NCI-H446 (cell line): ENCODE measurements around the gene ADAM17.
"Not testable (repeated sequence)": the region's sequence is repeated elsewhere in the genome, so short reads cannot be mapped to it uniquely, and the experiment has no call there.

ENCODE experiments used
- DNase-seq, 2 experiments: peaks; one replicate each; lab custom pipeline; 2025; lab: John Stamatoyannopoulos, UW

Gene ADAM17

DNA sequence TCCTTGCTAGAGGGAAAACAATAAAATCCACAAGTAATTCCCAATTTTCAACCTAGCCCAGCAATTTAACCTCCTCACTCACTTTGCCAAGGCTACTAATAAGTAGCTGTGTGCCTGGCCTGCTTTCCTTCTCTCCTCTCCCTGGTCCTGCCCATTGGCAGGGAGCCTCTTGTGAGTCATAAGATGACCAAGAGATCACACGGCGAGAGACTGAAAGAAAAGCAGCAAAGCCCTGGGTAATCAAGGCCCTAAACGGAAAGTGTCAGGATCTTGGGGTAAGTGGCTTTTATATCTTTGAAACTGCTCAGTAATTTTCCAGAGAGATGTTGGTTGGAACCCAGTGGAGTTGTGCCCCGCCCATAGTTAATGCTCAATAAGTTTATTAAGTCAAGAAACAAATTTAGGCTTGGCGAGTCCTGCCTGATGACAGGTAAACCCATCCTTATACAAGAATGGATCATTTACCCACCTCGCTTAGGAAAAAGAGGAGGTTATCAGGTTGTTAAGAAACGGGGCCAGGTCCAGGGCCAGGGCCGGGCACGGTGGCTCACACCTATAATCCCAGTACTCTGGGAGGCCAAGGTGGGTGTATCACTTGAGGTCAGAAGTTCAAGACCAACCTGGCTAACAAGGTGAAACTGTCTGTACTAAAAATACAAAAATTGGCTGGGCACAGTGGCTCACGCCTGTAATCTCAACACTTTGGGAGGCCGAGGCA is 10.0 kb upstream of the ADAM17 start:
- DNase-seq, result peak in 1 of 2 experiments; percentile 51

DNA sequence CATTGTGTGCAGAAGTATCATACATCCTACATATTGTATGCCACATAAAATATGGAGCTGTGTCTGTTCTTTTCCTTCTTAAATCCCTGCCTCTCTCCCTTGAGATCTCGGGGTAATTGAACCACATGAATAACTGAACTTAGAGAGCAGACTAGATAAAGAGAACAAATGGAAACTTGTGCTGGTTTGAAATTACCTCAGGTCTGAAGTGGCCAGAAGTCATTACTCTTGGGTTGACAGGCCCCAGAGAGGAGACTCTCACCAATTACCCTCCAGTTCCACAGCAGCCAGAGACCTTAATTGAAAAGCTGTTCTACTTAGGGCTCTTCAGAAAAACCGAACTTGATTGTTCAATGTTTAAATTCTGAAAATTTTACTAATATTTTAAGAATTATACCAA is 5.0 kb upstream of the ADAM17 start:
- DNase-seq, result peak in 1 of 2 experiments; percentile 7

DNA sequence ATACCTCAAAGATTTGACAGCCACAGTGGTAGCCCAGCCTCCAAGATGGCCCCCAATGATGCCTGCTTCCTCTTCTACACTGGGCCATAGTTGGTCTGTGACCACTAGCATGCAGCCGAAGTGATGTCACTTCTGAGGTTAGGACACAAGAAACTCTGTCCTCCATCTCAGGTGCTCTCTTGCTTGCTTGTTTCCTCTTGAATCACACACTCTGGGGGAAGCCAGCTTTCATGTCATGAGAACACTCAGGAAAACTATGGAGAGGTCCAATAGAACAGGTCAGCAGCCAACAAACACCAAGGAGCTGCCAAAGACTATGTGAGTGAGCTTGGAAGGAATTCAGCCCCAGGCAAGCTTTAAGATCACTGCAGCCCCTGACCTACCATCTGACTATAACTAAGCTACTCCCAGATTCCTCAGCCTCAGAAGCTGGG is 3.3 kb upstream of the ADAM17 start:
- DNase-seq, result peak in 1 of 2 experiments; percentile 46

DNA sequence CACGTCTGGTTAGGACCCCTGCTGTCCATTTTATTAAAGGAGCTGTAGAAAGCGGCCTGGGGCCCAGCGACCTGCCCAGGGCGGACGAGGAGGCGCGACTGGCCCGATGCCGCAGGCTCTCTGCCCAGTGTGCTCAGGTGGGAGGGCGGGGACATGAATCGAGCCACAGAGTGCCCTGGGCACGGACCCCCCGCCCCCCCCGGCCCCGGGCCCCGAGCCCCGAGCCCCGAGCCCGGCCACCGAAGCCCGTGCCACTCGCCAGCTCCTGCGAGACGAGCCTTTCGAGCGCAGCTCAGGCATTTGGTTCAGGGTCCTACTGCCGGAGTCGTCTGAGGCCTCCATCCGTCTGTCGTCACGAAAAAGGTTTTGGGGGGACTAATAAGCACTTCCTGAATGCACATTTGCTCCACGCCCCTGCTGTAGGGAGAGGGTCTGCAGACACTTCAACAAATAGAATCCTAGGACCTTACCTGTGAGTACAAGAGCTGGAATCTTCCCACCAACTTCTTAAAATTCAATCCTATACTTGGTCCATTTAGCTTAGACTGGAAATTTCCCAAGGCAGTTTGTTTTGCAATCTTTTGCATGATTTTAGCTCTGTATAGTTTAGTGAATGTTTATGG is 602 bp upstream of the ADAM17 start:
- peak in 1 of 2 experiments; percentile 64 for DNase-seq

DNA sequence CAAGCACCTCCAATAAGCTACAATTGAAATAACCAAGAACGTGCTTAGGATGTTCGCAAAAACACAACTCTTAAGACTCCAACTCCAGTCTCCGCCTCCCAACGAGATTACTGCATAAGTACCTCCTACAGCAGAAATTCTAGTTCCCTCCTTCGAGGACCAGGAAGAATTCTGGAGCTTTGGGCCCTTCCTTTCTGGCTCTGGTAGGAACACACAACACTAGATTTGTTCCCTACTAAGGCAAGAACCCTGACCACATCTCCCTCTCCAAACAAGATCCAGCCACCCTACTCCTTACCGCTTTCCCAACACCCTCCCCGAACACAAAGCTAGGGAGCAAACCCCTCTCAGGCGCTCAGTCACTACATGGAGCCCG is 721 bp downstream of the ADAM17 start:
- peak in 1 of 2 experiments; percentile 39 for DNase-seq

DNA sequence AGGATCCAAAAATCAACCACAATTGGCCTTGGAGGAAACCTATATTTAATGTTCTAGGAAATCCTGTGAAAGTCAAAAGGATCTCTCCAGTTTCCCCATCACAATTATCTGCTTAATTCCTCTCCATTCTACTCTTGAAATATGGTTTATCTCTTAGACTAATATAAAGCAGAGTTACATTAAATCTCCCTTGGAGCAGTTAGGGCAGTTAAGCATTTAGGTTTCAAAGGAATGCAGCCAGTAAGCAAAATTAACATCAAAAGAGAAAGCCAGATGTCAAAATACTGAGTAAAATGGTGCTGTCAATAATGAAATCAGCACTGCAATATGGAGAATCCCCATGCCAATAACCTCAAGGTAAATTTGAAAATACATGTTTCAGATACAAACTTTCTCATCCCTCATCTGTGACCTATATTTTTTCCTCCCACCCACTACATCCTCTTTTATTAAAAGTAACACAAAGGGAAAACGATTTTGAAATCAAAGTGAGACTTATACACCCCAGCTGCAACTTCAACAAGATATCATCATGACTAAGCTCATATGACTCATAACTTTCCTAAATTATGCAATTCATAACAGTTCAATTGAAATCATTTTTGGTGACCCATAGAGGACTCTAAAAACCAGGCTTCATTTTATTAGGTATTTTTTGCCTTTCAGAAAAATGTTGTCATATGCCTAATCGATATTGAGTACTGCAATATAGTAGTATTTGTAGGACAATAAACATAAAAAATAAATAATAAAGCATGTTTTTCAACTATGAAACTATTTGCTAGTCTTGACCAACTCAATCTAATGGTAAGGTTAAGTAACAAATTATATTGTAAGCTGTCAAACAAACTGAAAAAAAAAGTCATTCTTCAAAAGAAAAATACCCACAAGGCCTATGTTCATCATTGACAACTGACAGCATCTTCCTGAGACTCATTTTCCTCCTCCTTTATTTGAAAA is 3.1 kb downstream of the ADAM17 start:
- DNase-seq, result no peak

DNA sequence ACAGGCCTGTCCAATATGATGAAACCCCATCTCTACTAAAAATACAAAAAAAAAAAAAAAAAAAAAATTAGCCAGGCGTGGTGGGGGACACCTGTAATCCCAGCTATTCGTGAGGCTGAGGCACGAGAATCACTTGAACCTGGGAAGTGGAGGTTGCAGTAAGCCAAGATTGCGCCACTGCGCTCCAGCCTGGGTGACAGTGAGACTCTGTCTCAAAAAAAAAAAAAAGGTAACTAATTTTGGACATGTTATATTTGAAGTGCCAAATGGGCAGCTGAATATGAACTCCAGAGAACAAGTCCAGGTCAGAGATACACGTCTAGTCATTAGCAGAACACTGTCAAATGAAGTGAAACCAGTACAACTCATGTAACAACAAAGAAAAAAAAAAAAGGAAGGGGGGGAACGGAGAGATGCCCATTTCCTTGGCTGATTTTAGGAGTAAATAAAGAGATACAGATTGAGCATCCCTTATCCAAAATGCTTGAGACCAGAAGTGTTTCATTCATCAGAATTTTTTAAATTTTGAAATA is 4.7 kb downstream of the ADAM17 start:
- DNase-seq, result not testable (repeated sequence)

DNA sequence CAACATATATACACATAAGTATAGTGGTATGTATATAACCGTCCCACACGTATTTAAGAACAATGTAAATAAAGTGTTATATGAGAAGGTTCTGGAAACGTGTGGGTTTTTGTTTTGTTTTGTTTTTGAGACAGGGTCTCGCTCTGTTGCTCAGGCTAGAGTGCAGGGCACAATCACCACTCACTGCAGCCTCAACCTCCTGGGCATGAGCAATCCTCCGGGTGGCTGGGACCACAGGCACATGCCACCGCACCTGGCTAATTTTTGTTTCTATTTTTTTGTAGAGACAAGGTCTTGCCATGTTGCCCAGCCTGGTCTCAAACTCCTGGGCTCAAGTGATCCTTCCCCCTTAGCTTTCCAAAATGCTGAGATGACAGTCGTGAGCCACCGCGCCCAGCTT is 6.2 kb downstream of the ADAM17 start:
- DNase-seq, result no peak

DNA sequence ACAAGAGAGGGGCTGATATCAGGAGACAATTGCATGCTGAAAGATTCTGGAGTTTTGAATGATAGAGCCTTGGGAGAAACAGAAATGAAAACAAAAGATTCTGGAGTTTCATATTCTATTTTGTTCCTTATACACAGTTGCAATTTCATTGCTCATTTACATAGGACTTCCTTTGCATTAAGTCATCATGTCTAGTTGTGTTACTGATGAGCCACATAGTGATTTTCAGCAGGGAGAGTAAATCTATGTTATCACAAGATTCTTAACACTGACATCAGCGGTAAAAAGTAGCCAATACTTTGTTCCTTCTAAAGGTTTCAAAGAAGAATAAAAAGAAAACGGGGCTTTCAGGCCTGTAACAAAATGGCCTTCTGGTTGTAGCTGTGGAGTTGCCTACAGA is 7.1 kb downstream of the ADAM17 start:
- DNase-seq, result no peak

DNA sequence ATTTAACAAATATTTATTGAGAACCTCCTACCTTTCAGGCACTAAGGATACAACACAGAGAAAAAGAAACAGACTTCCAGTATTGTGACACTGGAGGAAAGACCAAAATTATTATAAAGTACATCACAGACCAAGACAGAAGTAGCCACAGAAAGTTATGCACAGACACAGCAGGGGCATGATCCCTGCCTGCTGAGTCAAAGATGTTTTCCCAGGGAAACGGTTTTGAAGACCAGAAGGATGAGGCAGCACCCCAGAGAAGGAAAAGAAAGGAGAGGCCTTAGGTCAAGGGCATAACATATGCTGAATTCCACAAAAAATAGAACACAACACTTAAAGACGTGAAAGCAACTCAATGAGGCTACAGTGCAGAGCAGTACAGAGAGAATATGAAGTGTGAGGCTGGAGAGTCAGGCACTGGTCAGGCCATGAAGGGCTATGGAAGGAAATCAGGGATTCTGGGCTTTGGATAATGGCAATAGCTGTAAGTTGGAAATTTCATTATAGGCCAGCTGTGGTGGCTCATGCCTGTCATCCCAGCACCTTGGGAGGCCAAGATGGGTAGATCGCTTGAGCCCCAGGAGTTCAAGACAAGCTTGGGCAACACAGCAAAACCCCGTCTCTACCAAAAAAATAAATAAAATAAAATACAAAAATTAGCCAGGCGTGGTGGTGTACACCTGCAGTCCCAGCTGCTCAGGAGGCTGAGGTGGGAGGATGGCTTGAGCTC is 8.2 kb downstream of the ADAM17 start:
- no peak for DNase-seq

DNA sequence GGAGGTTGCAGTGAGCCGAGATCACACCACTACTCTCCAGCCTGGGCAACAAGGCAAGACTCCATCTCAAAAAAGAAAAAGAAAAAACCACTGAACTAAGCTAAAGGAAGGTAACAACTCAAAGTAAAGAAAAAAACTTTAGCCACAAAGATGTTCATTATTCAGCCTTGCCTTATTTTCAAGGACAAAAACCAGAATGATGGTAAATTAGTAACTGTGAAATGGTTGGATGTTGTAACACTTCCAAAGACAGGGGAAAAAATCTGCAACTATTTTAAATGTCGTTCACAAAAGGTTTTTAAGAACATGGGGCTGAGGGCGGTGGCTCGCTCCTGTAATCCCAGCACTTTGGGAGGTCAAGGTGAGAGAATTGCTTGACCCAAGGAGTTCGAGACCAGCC is 10.1 kb downstream of the ADAM17 start:
- DNase-seq, result no peak

DNA sequence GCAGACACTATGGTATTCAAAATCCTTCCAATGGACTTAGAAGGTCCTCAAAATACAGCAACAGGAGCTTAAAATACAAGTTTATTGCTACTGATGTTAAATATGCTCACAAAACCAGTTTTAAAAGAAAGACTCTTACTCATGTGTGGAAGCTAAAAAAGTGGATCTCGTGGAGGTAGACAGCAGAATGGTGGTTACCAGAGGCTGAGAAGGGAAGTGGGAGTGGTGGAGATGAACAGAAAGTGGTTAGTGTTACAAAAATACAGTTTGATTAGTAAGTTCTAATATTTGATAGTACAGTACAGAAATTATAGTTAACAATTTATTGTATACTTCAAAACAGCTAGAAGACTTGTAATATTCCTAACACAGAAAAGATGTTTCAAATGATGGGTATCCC is 12.1 kb downstream of the ADAM17 start:
- DNase-seq, result no peak

DNA sequence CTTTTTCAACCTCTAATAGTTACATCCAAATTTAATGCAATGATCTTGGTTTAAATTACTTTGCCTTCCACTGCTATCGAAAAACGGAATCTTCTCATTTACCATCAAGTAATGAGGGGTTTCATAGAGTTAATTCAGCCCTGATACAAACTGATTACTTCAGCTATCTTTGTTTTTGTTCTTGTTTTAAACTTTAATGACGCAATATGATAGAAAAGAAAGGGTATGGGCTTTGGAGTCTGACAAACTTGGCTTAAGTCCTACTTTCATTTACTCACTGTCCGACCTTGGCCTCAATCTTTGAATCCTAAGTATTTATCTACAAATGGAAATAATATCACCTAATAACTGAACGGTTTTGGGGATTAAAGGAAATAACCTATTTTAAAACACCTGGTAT is 16.1 kb downstream of the ADAM17 start:
- no peak for DNase-seq

DNA sequence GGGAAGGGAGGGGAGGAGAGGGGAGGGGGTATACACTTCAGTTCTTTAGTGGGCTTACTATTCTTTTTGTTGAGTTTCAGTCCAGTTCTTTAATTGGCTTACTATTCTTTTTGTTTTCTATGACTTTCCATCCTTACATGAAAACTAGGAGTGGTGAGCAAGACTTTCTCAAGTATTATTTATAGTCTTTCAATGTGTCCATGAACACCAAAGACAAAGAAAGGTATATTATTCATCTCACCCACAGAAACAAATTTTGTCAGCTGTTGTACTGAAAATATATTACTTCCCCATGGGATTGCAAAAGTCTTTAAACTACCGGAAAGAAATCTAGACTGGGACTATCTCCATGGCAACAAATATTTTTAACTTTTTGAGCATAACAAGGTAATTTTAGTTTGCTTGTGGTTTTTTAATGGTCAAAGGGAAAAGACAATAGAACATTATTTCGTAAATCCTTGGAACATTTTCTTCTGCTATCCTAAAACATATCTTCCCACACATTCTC is 17.6 kb downstream of the ADAM17 start:
- DNase-seq, result no peak

DNA sequence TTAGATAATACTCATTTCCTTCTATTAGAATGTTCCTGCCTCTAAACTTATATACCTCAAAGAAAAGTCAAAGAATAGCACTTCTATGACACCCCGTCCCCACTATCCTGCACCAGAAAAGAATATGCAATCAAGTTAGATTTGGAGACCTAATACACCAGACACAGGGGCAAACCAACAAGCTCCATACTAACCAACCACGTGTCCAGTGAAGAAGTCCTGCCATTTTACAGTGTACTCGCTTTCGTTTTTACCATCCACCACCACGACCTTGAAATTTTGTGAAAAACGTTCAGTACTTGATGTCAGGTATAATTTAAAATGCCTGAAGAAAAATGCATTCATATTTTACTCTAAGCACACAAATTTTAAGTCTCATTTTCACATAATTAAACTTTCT is 19.1 kb downstream of the ADAM17 start:
- DNase-seq, result no peak

DNA sequence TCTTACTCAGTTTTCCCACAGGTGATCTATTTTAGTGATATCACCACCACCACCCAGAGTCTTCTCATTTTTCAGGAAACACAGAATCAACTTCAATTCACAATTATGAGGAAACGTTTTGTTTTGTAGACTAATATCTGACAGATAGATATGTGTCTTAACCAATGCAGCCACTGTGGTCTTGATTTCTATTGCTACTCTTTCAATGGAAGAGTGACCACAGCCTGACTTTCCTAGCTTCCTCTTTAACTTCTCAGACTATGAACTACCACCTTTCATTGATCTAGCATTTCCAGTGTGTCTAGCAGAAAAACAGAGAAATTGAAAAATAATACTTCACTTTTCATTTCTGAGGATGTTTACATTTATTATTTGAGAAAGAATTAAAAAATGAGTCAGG is 20.5 kb downstream of the ADAM17 start:
- DNase-seq, result no peak

DNA sequence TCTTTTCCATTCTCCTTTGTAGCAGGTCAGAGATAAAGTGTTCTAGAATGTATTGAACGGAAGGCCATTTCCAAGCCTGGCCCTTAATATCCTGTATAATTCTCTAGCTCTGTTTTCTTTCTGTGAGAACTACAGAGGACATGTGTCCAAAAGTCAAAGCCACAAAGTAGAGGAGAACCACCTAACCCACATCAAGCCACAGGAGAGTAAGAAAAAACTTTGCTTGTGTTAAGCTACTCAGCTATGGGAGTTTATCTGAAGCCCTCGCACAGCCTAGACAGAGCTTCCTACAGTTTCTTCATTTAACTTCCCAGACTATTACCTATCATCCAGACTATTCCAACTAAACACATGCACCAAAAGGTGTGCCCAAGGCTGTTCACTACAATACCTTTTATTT is 22.0 kb downstream of the ADAM17 start:
- no peak for DNase-seq

DNA sequence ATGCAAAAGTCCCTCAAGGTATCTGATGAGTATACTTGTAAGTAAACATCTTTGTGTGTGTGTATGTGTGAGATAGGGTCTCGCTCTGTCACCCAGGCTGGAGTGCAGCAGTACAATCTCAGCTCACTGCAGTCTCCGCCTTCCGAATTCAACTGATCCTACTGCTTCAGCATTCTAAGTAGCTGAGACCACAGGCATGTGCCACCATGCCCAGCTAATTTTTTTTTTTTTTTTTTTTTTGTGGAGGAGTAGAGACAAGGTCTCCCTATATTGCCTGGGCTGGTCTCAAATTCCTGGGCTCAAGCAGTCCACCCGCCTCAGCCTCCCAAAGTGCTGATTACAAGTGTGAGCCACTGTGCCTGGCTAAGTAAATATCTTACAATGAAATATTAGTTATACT is 23.2 kb downstream of the ADAM17 start:
- no peak for DNase-seq

DNA sequence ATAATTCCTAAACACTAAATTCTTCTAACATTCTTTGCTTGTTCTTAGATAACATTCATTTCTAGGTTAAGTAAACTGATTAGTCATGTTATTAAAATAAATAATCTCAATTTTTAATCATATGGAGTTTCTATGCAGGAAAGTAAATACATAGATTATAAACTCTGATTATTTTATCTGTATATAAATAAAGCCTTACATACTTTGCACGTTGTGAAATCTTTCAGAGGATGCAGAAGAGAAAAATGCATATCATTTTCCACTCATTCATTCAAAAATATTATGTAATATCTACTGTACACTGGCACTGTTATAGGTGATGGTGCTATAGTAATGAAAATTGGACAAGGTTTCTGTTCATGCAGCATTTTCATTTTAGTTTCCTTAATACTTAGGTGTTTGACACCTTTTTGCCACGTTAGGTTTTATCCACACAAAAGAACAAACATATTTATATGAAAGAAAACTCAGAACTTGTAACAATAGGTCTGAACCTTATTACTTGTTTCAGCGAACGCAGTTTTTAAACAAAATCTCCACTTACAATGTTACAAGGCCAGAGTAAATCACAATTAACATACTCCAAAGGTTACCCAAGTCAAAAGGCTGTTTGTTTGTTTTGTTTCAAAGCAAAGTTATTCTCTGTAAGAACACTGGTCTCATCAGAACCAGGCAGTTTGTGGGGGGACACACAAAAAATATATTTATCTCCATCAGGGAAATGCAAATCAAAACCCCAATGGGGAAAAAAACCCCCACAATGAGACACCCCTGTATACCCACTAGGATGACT is 27.4 kb downstream of the ADAM17 start:
- DNase-seq, result no peak

DNA sequence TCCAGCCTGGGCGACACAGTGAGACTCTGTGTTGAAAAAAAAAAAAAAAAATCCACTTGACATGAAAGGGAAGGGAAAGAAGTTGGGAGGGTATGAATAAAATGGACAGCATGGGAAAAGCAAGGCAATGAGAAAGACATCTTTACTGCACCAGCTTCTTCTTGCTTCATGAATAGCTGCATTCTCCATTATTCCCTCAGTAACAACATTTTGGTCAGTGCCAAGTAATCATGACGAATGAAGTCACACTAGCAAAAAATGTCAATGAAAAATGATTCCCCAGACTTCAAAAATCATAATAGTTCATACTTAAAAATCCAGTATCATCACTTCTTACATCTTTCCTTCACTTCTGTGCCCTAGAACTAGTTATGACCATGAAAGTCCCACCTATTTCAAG is 30.4 kb downstream of the ADAM17 start:
- no peak for DNase-seq

DNA sequence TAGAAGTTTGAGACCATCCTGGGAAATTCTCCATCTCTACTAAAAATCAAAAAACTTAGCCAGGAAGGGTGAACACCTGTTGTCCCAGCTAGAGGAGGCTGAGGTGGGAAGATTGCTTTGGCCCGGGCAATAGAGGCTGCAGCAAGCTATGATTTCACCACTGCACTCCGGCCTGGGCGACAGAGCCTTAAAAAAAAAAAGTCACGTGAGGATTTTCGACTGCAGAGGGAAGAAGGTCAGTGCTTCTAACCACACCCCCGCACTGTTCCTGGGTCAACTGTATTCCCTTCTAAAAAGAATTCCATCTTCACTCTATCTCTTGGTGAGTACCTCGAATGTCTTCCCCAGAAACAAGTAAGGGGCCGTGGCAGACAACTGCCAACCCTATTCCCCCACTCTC is 31.3 kb downstream of the ADAM17 start:
- DNase-seq, result no peak
